K562 treated with DMSO at 1 percent for 12 hours (cell line): ENCODE data around the gene MYORG. TPM values are rescaled to one million over a fixed set of nuclear protein-coding genes. Genes with fewer than 3 reads are reported as not detected.

Experiments
- total RNA-seq: library from RNA; unstranded; fragments of 300-600 nt; gene quantifications from 2 replicates; pipeline ENCODE4 v1.2.3, GENCODE V29; 2022; ENCODE audit not compliant: insufficient read depth

The MYORG gene
- 0.57 and 2.5 TPM in 2 replicates for total RNA-seq

GRCh38 chr9:34376596-34377403 lies at the start of gene MYORG:
MYORG (minus strand) TSS chr9:34376898; CDS start chr9:34372943, 3,955 bp downstream.

GRCh38 chr9:34328987-34329832 lies 47.5 kb downstream of the MYORG start, which contains the start of the genes KIF24 and NUDT2:
KIF24 (minus strand) TSS chr9:34329268; CDS start chr9:34311346, 17,922 bp downstream.
NUDT2 (plus strand) TSS chr9:34329569; CDS start chr9:34339040, 9,471 bp downstream.

Other genes starting within 250 kb of the MYORG start
- 15.7 and 28.0 TPM in 2 replicates for gene UBAP1, start 197.9 kb downstream of the MYORG start, total RNA-seq
- 2.0 and 6.2 TPM in 2 replicates for gene KIF24, start 47.6 kb downstream of the MYORG start, total RNA-seq
- 12.5 and 17.3 TPM in 2 replicates for gene NUDT2, start 47.3 kb downstream of the MYORG start, total RNA-seq
- gene FAM219A, start 81.7 kb upstream of the MYORG start, total RNA-seq, result 5.8 and 15.0 TPM in 2 replicates
- not detected in 2 replicates for gene DNAI1, start 81.9 kb upstream of the MYORG start, total RNA-seq
- gene ENHO, start 146.1 kb upstream of the MYORG start, total RNA-seq, result not detected in 2 replicates
- gene CNTFR, start 212.8 kb upstream of the MYORG start, total RNA-seq, result not detected in 2 replicates
- gene RPP25L, start 235.2 kb upstream of the MYORG start, total RNA-seq, result 51.6 and 60.5 TPM in 2 replicates
- gene DCTN3, start 243.6 kb upstream of the MYORG start, total RNA-seq, result 125 and 141 TPM in 2 replicates